ENCODE measurements around the gene SPTBN4. TPM values are rescaled to one million over a fixed set of nuclear protein-coding genes. Genes with fewer than 3 reads are reported as not detected.
"Not testable (repeated sequence)": the region's sequence is repeated elsewhere in the genome, so short reads cannot be mapped to it uniquely, and the experiment has no call there.

The SPTBN4 gene
- total RNA-seq, 1 donor from 2014 or later = 161 TPM

- no peak overlapping the region for H3K27ac Mint-ChIP-seq (ENCODE audit: unreplicated experiment)
- no peak for TF ChIP-seq CTCF (IDR thresholded peaks at IDR 0.05; ENCODE audit: partially characterized antibody, unreplicated experiment)
- no peak overlapping the region for H3K4me3 Mint-ChIP-seq (ENCODE audit: unreplicated experiment)
- H3K36me3 Mint-ChIP-seq (ENCODE audit: unreplicated experiment) = peaks cover 18% of the 10 kb centered on the region
- H3K4me1 Mint-ChIP-seq (ENCODE audit: low read depth, unreplicated experiment) = peaks cover 21% of the 10 kb centered on the region
- peaks cover 11% of the 10 kb centered on the region for H3K27me3 Mint-ChIP-seq (ENCODE audit: unreplicated experiment)
- peaks cover 16% of the 10 kb centered on the region for H3K9me3 Mint-ChIP-seq (ENCODE audit: unreplicated experiment)
- DNase-seq = no peak
These were observed 72.3 kb downstream of the SPTBN4 start for GRCh38 chr19:40539070-40539469.

- no peak for TF ChIP-seq CTCF (IDR thresholded peaks at IDR 0.05; ENCODE audit: partially characterized antibody, unreplicated experiment)
- Mint-ChIP-seq H3K4me1 (ENCODE audit: low read depth, unreplicated experiment) (peaks cover 21% of the 10 kb centered on the region), H3K9me3 (ENCODE audit: unreplicated experiment) (peaks cover 17% of the 10 kb centered on the region), H3K4me3 (ENCODE audit: unreplicated experiment) (peak overlapping the region; percentile 75), H3K27me3 (ENCODE audit: unreplicated experiment) (peaks cover 8% of the 10 kb centered on the region), H3K27ac (ENCODE audit: unreplicated experiment) (peak overlapping the region; percentile 96), H3K36me3 (ENCODE audit: unreplicated experiment) (peaks cover 16% of the 10 kb centered on the region)
- peak; percentile 92 for DNase-seq
These were observed 75.5 kb downstream of the SPTBN4 start for GRCh38 chr19:40542202-40542859.

- Mint-ChIP-seq H3K9me3 (ENCODE audit: unreplicated experiment) (peaks cover 17% of the 10 kb centered on the region), H3K27me3 (ENCODE audit: unreplicated experiment) (peaks cover 10% of the 10 kb centered on the region), H3K4me1 (ENCODE audit: low read depth, unreplicated experiment) (peaks cover 21% of the 10 kb centered on the region), H3K36me3 (ENCODE audit: unreplicated experiment) (peaks cover 18% of the 10 kb centered on the region), H3K4me3 (ENCODE audit: unreplicated experiment) (peak overlapping the region; percentile 75), H3K27ac (ENCODE audit: unreplicated experiment) (peak overlapping the region; percentile 96)
- TF ChIP-seq CTCF (IDR thresholded peaks at IDR 0.05; ENCODE audit: partially characterized antibody, unreplicated experiment) = no peak
- DNase-seq = no peak
These were observed 76.3 kb downstream of the SPTBN4 start for GRCh38 chr19:40543029-40543597.

GRCh38 chr19:40546153-40546841, 79.5 kb downstream of the SPTBN4 start:
- H3K36me3 Mint-ChIP-seq (ENCODE audit: unreplicated experiment) = peaks cover 13% of the 10 kb centered on the region
- peaks cover 21% of the 10 kb centered on the region for H3K9me3 Mint-ChIP-seq (ENCODE audit: unreplicated experiment)
- peaks cover 14% of the 10 kb centered on the region for H3K27me3 Mint-ChIP-seq (ENCODE audit: unreplicated experiment)
- not testable (repeated sequence) for DNase-seq; H3K4me3 Mint-ChIP-seq (ENCODE audit: unreplicated experiment); H3K27ac Mint-ChIP-seq (ENCODE audit: unreplicated experiment)
- peaks cover 30% of the 10 kb centered on the region for H3K4me1 Mint-ChIP-seq (ENCODE audit: low read depth, unreplicated experiment)

- Mint-ChIP-seq H3K9me3 (ENCODE audit: unreplicated experiment) (peaks cover 18% of the 10 kb centered on the region), H3K36me3 (ENCODE audit: unreplicated experiment) (peaks cover 13% of the 10 kb centered on the region), H3K4me1 (ENCODE audit: low read depth, unreplicated experiment) (peaks cover 28% of the 10 kb centered on the region), H3K27me3 (ENCODE audit: unreplicated experiment) (peaks cover 14% of the 10 kb centered on the region)
- not testable (repeated sequence) for H3K4me3 Mint-ChIP-seq (ENCODE audit: unreplicated experiment); H3K27ac Mint-ChIP-seq (ENCODE audit: unreplicated experiment); DNase-seq
These were observed 80.4 kb downstream of the SPTBN4 start for GRCh38 chr19:40547190-40547589.

GRCh38 chr19:40547836-40548235, 81.0 kb downstream of the SPTBN4 start:
- Mint-ChIP-seq H3K4me3 (ENCODE audit: unreplicated experiment) (no peak overlapping the region), H3K27me3 (ENCODE audit: unreplicated experiment) (peaks cover 11% of the 10 kb centered on the region), H3K27ac (ENCODE audit: unreplicated experiment) (no peak overlapping the region), H3K4me1 (ENCODE audit: low read depth, unreplicated experiment) (peaks cover 23% of the 10 kb centered on the region), H3K36me3 (ENCODE audit: unreplicated experiment) (peaks cover 13% of the 10 kb centered on the region), H3K9me3 (ENCODE audit: unreplicated experiment) (peaks cover 12% of the 10 kb centered on the region)
- no peak for TF ChIP-seq CTCF (IDR thresholded peaks at IDR 0.05; ENCODE audit: partially characterized antibody, unreplicated experiment)
- no peak for DNase-seq
